ENCODE measurements around the gene DPP4.

The DPP4 gene

GRCh38 chr2:161971551-161971950, 102.5 kb downstream of the DPP4 start:
- DNase-seq (ENCODE audit: low read depth) = no peak
- TF ChIP-seq CTCF (IDR thresholded peaks at IDR 0.05; ENCODE audit: insufficient read depth, low read depth, low read length, missing control alignments) = no peak
- H3K4me3 ChIP-seq (ENCODE audit: low read length) = no peak overlapping the region

- TF ChIP-seq CTCF (IDR thresholded peaks at IDR 0.05; ENCODE audit: insufficient read depth, low read depth, low read length, missing control alignments) = no peak
- H3K4me3 ChIP-seq (ENCODE audit: low read length) = no peak overlapping the region
- no peak for DNase-seq (ENCODE audit: low read depth)
Observed at GRCh38 chr2:161969159-161969558, 104.9 kb downstream of the DPP4 start.

GRCh38 chr2:161965994-161966393, 108.0 kb downstream of the DPP4 start:
- no peak overlapping the region for H3K4me3 ChIP-seq (ENCODE audit: low read length)
- no peak for TF ChIP-seq CTCF (IDR thresholded peaks at IDR 0.05; ENCODE audit: insufficient read depth, low read depth, low read length, missing control alignments)
- no peak for DNase-seq (ENCODE audit: low read depth)

- TF ChIP-seq CTCF (IDR thresholded peaks at IDR 0.05; ENCODE audit: insufficient read depth, low read depth, low read length, missing control alignments) = no peak
- no peak for DNase-seq (ENCODE audit: low read depth)
- no peak overlapping the region for H3K4me3 ChIP-seq (ENCODE audit: low read length)
Observed at GRCh38 chr2:161964160-161964559, 109.9 kb downstream of the DPP4 start.

- no peak for TF ChIP-seq CTCF (IDR thresholded peaks at IDR 0.05; ENCODE audit: insufficient read depth, low read depth, low read length, missing control alignments)
- DNase-seq (ENCODE audit: low read depth) = no peak
- H3K4me3 ChIP-seq (ENCODE audit: low read length) = no peak overlapping the region
Observed at GRCh38 chr2:161962160-161962559, 111.9 kb downstream of the DPP4 start.

- TF ChIP-seq CTCF (IDR thresholded peaks at IDR 0.05; ENCODE audit: insufficient read depth, low read depth, low read length, missing control alignments) = no peak
- no peak overlapping the region for H3K4me3 ChIP-seq (ENCODE audit: low read length)
- DNase-seq (ENCODE audit: low read depth) = no peak
Observed at GRCh38 chr2:161961061-161961460, 113.0 kb downstream of the DPP4 start.

GRCh38 chr2:161956738-161957137, 117.3 kb downstream of the DPP4 start:
- H3K4me3 ChIP-seq (ENCODE audit: low read length) = no peak overlapping the region
- no peak for DNase-seq (ENCODE audit: low read depth)
- TF ChIP-seq CTCF (IDR thresholded peaks at IDR 0.05; ENCODE audit: insufficient read depth, low read depth, low read length, missing control alignments) = no peak

Measured in epithelial cell of esophagus (primary cell).